ENCODE data around the gene GNPTG. TPM values are rescaled to one million over a fixed set of nuclear protein-coding genes. Genes with fewer than 3 reads are reported as not detected.

The GNPTG gene
- total and polyA plus RNA-seq, 9 of the 15 experiments (the other 6 are each of a cell fraction or from before 2014, with no cell fraction given) = 0.69 to 33.3 (median 13.6) TPM

GRCh38 chr16:1342526-1343427 is 9.0 kb upstream of the GNPTG start (continued):
- TF ChIP-seq CHD4 (IDR thresholded peaks at IDR 0.05; ENCODE audit: insufficient read depth, insufficient replicate concordance, low read depth, low read length, poor library complexity, severe bottlenecking) (no peak), ZNF316 (IDR thresholded peaks at IDR 0.05) (peak; percentile 71), MNT (conservative IDR thresholded peaks at IDR 0.05) (peak in 1 of 2 experiments; percentile 61; a peak in 3 of 4 replicates), ATF4 (CRISPR knock-in tag; IDR thresholded peaks at IDR 0.05) (no peak), MAFK (IDR thresholded peaks at IDR 0.05; ENCODE audit: low read length) (peak; percentile 27; the same call in 1 of the 2 replicates), CHD2 (IDR thresholded peaks at IDR 0.05; ENCODE audit: low read depth, low read length) (peak; percentile 55; the same call in 1 of the 2 replicates), HDGF (IDR thresholded peaks at IDR 0.05) (peak; percentile 99), TEAD2 (tag; IDR thresholded peaks at IDR 0.05) (no peak)
